ENCODE measurements around the gene GSS. TPM values are rescaled to one million over a fixed set of nuclear protein-coding genes. Genes with fewer than 3 reads are reported as not detected.

GSS gene
- total RNA-seq, 1 experiment from 2014 or later = 53.5 TPM

DNA sequence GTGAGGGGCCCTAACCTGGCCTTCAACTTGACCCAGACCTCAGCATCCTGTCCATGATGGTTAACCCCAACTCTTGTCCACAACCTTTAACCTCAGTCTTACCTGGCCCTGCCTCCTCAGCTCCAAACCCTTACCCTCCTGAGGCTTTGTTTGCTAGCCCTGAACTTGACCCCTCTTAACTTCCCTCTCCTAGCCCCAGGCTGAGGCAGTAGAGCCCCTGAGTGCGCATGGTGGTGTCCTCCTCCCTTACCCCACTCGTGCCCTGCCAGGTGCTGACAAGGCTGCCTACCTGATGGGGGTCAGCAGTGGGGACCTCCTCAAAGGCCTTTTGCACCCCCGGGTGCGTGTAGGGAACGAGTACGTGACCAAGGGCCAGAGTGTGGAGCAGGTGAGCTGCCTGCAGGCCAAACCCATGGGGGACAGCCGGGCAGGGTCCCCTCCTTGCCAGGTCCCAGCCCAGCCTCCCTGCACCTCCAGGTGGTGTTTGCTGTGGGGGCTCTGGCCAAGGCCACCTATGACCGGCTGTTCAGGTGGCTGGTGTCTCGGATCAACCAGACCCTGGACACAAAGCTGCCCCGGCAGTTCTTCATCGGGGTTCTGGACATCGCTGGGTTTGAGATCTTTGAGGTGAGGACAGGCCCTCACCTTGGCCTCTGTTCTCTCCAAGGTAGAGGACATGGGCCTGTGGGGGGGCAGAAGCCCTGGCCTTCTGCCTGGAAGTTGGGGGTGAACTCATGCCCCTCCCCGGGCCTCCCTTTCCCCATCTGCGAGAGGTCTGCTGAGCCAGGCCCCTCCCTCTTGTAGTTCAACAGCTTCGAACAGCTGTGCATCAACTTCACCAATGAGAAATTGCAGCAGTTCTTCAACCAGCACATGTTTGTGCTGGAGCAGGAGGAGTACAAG is 31.9 kb upstream of the GSS start:
- TF ChIP-seq EZH2 (IDR thresholded peaks at IDR 0.05; ENCODE audit: borderline replicate concordance, low read depth, low read length, poor library complexity, severe bottlenecking) (no peak), CTCF (conservative IDR thresholded peaks at IDR 0.05; ENCODE audit: low read depth, low read length) (no peak)
- Histone ChIP-seq H3K4me1 (ENCODE audit: insufficient read depth, low read length, poor library complexity, severe bottlenecking) (no peaks in the 10 kb centered on the region), H3K9me3 (ENCODE audit: low read depth, low read length, poor library complexity, severe bottlenecking) (no peaks in the 10 kb centered on the region), H3K36me3 (ENCODE audit: insufficient read depth, low read length, poor library complexity, severe bottlenecking) (no peaks in the 10 kb centered on the region), H3K27me3 (replicated peaks; ENCODE audit: insufficient read depth, low read depth, low read length, poor library complexity) (no peaks in the 10 kb centered on the region), H3K4me3 (ENCODE audit: low read depth, low read length, poor library complexity, severe bottlenecking) (no peak overlapping the region), H3K27ac (ENCODE audit: low read depth, low read length, poor library complexity, severe bottlenecking) (no peak overlapping the region)
- no peak for DNase-seq (ENCODE audit: low spot score)
- POLR2A ChIA-PET (ENCODE audit: low non-redundant PET) = interaction anchor here (0.6 kb wide), 1 partner anchor 451 kb away, joined by 4 read pairs; no protein-coding TSS in a partner anchor
- no TSS peak for BruUV-seq (replicated peaks)
- CTCF ChIA-PET = no interaction called here
- intact Hi-C loops (cut with micrococcal nuclease; ENCODE audit: unreplicated experiment) = no loop called here

DNA sequence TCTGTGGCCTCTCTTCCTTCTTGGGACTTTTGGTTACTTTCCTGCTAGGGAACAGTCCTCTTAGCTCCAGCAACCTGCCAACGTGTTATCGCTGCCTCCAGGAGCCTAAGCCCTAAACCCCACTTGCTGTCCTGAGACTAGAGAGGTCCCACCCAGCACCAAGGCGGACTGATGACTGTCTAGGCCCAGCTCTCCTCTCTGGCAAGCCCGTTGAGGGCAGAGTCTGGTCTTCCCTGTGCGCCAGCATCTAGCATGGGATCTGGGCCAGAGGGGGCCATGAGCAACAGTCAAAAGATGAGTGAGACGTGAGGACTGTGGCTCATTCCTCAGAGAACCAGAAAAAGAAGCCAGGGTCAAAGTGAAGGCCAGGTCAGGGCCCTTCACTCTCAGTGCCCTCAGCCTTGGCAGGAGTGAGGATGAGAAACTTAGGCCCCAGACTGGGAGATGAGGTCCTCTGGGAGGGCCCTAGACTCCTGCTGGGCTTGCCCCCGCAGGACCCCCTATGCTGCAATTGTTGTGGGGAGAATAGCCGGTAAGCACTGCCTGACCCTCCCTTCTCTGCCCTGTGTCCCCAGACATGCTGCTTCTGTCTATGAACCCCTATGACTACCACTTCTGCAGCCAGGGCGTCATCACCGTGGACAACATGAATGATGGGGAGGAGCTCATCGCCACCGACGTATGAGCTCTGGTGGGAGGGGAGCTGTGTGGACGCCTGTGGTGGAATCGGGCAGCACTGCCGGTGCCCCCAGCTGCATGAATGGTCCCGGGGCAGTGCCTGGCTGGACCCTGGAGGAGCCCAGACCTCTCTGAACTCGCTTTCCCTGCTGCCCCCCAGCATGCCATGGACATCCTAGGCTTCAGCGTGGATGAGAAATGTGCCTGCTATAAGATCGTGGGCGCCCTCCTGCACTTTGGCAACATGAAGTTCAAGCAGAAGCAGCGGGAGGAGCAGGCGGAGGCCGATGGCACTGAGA is 31.0 kb upstream of the GSS start:
- intact Hi-C loops (cut with micrococcal nuclease; ENCODE audit: unreplicated experiment) = no loop called here
- H3K27ac ChIP-seq (ENCODE audit: low read depth, low read length, poor library complexity, severe bottlenecking) = no peak overlapping the region
- no peaks in the 10 kb centered on the region for H3K36me3 ChIP-seq (ENCODE audit: insufficient read depth, low read length, poor library complexity, severe bottlenecking)
- no TSS peak for BruUV-seq (replicated peaks)
- TF ChIP-seq CTCF (conservative IDR thresholded peaks at IDR 0.05; ENCODE audit: low read depth, low read length) = no peak
- no peak for TF ChIP-seq EZH2 (IDR thresholded peaks at IDR 0.05; ENCODE audit: borderline replicate concordance, low read depth, low read length, poor library complexity, severe bottlenecking)
- H3K9me3 ChIP-seq (ENCODE audit: low read depth, low read length, poor library complexity, severe bottlenecking) = no peaks in the 10 kb centered on the region
- H3K4me3 ChIP-seq (ENCODE audit: low read depth, low read length, poor library complexity, severe bottlenecking) = no peak overlapping the region
- H3K4me1 ChIP-seq (ENCODE audit: insufficient read depth, low read length, poor library complexity, severe bottlenecking) = no peaks in the 10 kb centered on the region
- H3K27me3 ChIP-seq (replicated peaks; ENCODE audit: insufficient read depth, low read depth, low read length, poor library complexity) = no peaks in the 10 kb centered on the region
- ChIA-PET POLR2A (ENCODE audit: low non-redundant PET) (no interaction called here), CTCF (no interaction called here)
- no peak for DNase-seq (ENCODE audit: low spot score)

GRCh38 chr20:34985461-34986310 is 30.1 kb upstream of the GSS start:
- BruUV-seq (replicated peaks) = no TSS peak
- Histone ChIP-seq H3K36me3 (ENCODE audit: insufficient read depth, low read length, poor library complexity, severe bottlenecking) (no peaks in the 10 kb centered on the region), H3K4me3 (ENCODE audit: low read depth, low read length, poor library complexity, severe bottlenecking) (no peak overlapping the region), H3K4me1 (ENCODE audit: insufficient read depth, low read length, poor library complexity, severe bottlenecking) (no peaks in the 10 kb centered on the region), H3K27me3 (replicated peaks; ENCODE audit: insufficient read depth, low read depth, low read length, poor library complexity) (no peaks in the 10 kb centered on the region), H3K9me3 (ENCODE audit: low read depth, low read length, poor library complexity, severe bottlenecking) (no peaks in the 10 kb centered on the region), H3K27ac (ENCODE audit: low read depth, low read length, poor library complexity, severe bottlenecking) (no peak overlapping the region)
- POLR2A ChIA-PET (ENCODE audit: low non-redundant PET) = interaction anchor here (0.6 kb wide), 1 partner anchor 81 kb away, joined by 4 read pairs; no protein-coding TSS in a partner anchor
- CTCF ChIA-PET = no interaction called here
- TF ChIP-seq CTCF (conservative IDR thresholded peaks at IDR 0.05; ENCODE audit: low read depth, low read length) (no peak), EZH2 (IDR thresholded peaks at IDR 0.05; ENCODE audit: borderline replicate concordance, low read depth, low read length, poor library complexity, severe bottlenecking) (no peak)
- intact Hi-C loops (cut with micrococcal nuclease; ENCODE audit: unreplicated experiment) = no loop called here
- DNase-seq (ENCODE audit: low spot score) = no peak

Measured in A673 (cell line).